Thyroid gland (tissue), 4 donors: Measurements from ENCODE around the gene RTCB.

ENCODE experiments used
- POLR2A ChIP-seq, 2 donors: fragments of 450-650 bp; IDR thresholded peaks; one replicate each; pipeline ENCODE4 v1.6.1; 2017; ENCODE audit warnings: antibody characterized with exemption in 2 of 2, mild to moderate bottlenecking in 2 of 2, moderate library complexity in 1 of 2
- TF ChIP-seq, protein P1 (sequence below), 6 experiments: fragments of 200-600 bp in 3 of 6; fragments of 450-650 bp in 3 of 6; sonication (generic) in 3 of 6; IDR thresholded peaks; one replicate each; pipeline ENCODE4 v1.5.1; 2016 to 2019; ENCODE audit warnings: antibody characterized with exemption in 6 of 6, mild to moderate bottlenecking in 2 of 6, inconsistent platforms in 1 of 6, moderate library complexity in 1 of 6

DNA sequence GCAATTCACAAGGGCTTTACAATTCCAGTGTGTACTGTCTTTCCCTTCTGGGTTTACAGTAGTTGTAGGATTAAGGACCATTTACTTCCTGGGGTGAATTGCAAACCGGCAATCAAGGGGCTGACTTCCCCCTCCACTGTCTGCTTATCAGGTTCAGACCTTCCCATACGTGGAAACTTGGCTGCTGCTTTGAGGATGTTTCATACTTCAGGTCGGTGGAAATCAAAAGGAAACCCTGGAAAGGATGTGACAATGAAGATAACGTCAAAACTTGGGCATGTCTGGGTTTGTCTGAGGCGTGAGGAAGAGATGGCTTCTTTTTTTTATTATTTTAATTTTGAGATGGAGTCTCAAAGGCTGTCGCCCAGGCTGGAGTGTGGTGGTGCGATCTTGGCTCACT lies 2.1 kb upstream of the RTCB start:
- TF ChIP-seq, protein P1, sequence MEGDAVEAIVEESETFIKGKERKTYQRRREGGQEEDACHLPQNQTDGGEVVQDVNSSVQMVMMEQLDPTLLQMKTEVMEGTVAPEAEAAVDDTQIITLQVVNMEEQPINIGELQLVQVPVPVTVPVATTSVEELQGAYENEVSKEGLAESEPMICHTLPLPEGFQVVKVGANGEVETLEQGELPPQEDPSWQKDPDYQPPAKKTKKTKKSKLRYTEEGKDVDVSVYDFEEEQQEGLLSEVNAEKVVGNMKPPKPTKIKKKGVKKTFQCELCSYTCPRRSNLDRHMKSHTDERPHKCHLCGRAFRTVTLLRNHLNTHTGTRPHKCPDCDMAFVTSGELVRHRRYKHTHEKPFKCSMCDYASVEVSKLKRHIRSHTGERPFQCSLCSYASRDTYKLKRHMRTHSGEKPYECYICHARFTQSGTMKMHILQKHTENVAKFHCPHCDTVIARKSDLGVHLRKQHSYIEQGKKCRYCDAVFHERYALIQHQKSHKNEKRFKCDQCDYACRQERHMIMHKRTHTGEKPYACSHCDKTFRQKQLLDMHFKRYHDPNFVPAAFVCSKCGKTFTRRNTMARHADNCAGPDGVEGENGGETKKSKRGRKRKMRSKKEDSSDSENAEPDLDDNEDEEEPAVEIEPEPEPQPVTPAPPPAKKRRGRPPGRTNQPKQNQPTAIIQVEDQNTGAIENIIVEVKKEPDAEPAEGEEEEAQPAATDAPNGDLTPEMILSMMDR (IDR thresholded peaks at IDR 0.05): no peak
- no peak for TF ChIP-seq POLR2A (IDR thresholded peaks at IDR 0.05)
